ENCODE results near the gene GRIK2.
A peak's percentile ranks its signal among the peaks of the same experiment; 100 is the strongest.

The GRIK2 gene

GRCh38 chr6:101401171-101401570, 7.7 kb downstream of the GRIK2 start:
- DNase-seq: no peak

GRCh38 chr6:101401792-101402621, 8.5 kb downstream of the GRIK2 start:
- no peak for DNase-seq

GRCh38 chr6:101402622-101403031, 9.1 kb downstream of the GRIK2 start:
- DNase-seq: no peak

GRCh38 chr6:101403216-101403945, 9.9 kb downstream of the GRIK2 start:
- no peak for DNase-seq

GRCh38 chr6:101404775-101405174, 11.3 kb downstream of the GRIK2 start:
- no peak for DNase-seq

GRCh38 chr6:101413773-101414172, 20.3 kb downstream of the GRIK2 start:
- no peak for DNase-seq

GRCh38 chr6:101417900-101418299, 24.4 kb downstream of the GRIK2 start:
- no peak for DNase-seq

- no peak for DNase-seq
These were observed 28.7 kb downstream of the GRIK2 start for GRCh38 chr6:101422251-101422650.

- DNase-seq: no peak
These were observed 29.3 kb downstream of the GRIK2 start for GRCh38 chr6:101422811-101423210.

GRCh38 chr6:101429270-101429669, 35.8 kb downstream of the GRIK2 start:
- no peak for DNase-seq

GRCh38 chr6:101429845-101430244, 36.3 kb downstream of the GRIK2 start:
- DNase-seq: no peak

- DNase-seq: no peak
These were observed 39.6 kb downstream of the GRIK2 start for GRCh38 chr6:101433141-101433540.

- DNase-seq: no peak
These were observed 41.1 kb downstream of the GRIK2 start for GRCh38 chr6:101434601-101435000.

GRCh38 chr6:101435038-101435437, 41.5 kb downstream of the GRIK2 start:
- DNase-seq: no peak

- DNase-seq: no peak
These were observed 46.3 kb downstream of the GRIK2 start for GRCh38 chr6:101439790-101440189.

- DNase-seq: no peak
These were observed 49.8 kb downstream of the GRIK2 start for GRCh38 chr6:101443315-101443714.

- DNase-seq: no peak
These were observed 51.2 kb downstream of the GRIK2 start for GRCh38 chr6:101444717-101445116.

- DNase-seq: no peak
These were observed 52.0 kb downstream of the GRIK2 start for GRCh38 chr6:101445527-101445926.

- DNase-seq: no peak
These were observed 57.4 kb downstream of the GRIK2 start for GRCh38 chr6:101450901-101451300.

- peak; percentile 2 for DNase-seq
These were observed 58.5 kb downstream of the GRIK2 start for GRCh38 chr6:101451981-101452380.

- peak; percentile 58 for DNase-seq
These were observed 59.7 kb downstream of the GRIK2 start for GRCh38 chr6:101453221-101453620.

GRCh38 chr6:101454106-101454676, 60.7 kb downstream of the GRIK2 start:
- DNase-seq: peak; percentile 67

GRCh38 chr6:101458336-101458735, 64.8 kb downstream of the GRIK2 start:
- no peak for DNase-seq

GRCh38 chr6:101458826-101459225, 65.3 kb downstream of the GRIK2 start:
- DNase-seq: no peak

Measured in NCI-H524 treated with DMSO at 0.1 percent for 48 hours (cell line).